Stimulated activated naive CD8-positive, alpha-beta T cell treated with anti-CD3 and anti-CD28 coated beads, Interleukin-15, amount 100 ng/mL, for 72 hours (primary cell): ENCODE results near the gene FILIP1L.

ENCODE experiments used
- ATAC-seq: fragments of 150-1000 bp; cut with Tn5 transposase; 2 replicates; pipeline ENCODE4 v1.10.0; 2021; ENCODE audit warnings: mild to moderate bottlenecking, moderate library complexity
- DNase-seq, 2 donors: peaks; one replicate each; pipeline ENCODE4 v3.0.0; 2021 to 2022
- H3K27ac Mint-ChIP-seq, 2 donors: one replicate each; pipeline ENCODE4 v1.8.0; 2022; ENCODE audit warnings: mild to moderate bottlenecking in 2 of 2, mixed read lengths in 2 of 2, moderate library complexity in 2 of 2
- H3K27me3 Mint-ChIP-seq: one replicate; pipeline ENCODE4 v1.8.0; 2022; ENCODE audit warnings: mixed read lengths
- H3K4me1 Mint-ChIP-seq: one replicate; pipeline ENCODE4 v1.8.0; 2022; ENCODE audit warnings: mild to moderate bottlenecking, mixed read lengths
- H3K4me3 Mint-ChIP-seq, 2 donors: one replicate each; pipeline ENCODE4 v1.8.0; 2022; ENCODE audit warnings: mild to moderate bottlenecking in 2 of 2, mixed read lengths in 2 of 2, moderate library complexity in 1 of 2
- H3K9me3 Mint-ChIP-seq, 2 donors: one replicate each; pipeline ENCODE4 v1.8.0; 2022; ENCODE audit warnings: mixed read lengths in 2 of 2

FILIP1L gene

DNA sequence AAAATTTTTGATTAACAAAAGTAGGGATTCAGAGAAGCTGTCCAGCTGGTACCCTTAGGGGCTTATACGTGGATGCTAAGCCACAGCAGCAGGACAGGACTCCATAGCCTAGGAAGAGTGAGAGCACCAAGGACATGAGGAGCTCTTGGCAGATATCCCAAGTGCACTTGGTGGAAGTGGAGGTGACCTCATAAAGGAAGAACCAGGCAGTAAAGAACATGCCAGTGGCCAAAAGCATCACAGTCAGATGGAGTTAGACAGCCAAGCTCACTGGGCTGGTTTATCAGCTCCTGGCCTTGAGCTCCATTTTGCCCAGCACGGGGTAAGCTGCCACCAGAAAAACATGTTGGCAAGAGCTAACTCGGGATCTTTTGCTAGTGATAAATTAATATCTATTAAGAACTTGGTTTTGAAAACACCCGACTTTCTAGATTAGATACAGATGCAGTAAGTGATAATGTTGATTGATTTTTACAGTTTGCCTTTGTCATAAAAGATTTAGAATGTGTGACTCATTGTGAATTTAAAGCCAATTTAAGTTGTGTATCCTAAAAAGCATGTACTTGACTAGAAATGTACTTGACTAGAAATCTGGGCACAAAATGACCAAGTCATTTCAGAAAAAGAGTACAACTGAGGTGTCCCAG lies 188.6 kb downstream of the FILIP1L start:
- no peaks in the 10 kb centered on the region for H3K27me3 Mint-ChIP-seq
- H3K4me3 Mint-ChIP-seq: no peak overlapping the region
- DNase-seq (no peak), ATAC-seq (no peak)
- peaks cover 2% of the 10 kb centered on the region for H3K4me1 Mint-ChIP-seq
- peaks cover 0 to 8% of the 10 kb centered on the region in 2 donors for H3K9me3 Mint-ChIP-seq
- no peak overlapping the region for H3K27ac Mint-ChIP-seq

GRCh38 chr3:99923873-99924272 lies 190.4 kb downstream of the FILIP1L start:
- Mint-ChIP-seq H3K27ac (no peak overlapping the region), H3K4me1 (no peaks in the 10 kb centered on the region), H3K9me3 (peaks cover 0 to 8% of the 10 kb centered on the region in 2 donors), H3K4me3 (no peak overlapping the region), H3K27me3 (no peaks in the 10 kb centered on the region)
- ATAC-seq (no peak), DNase-seq (no peak)

DNA sequence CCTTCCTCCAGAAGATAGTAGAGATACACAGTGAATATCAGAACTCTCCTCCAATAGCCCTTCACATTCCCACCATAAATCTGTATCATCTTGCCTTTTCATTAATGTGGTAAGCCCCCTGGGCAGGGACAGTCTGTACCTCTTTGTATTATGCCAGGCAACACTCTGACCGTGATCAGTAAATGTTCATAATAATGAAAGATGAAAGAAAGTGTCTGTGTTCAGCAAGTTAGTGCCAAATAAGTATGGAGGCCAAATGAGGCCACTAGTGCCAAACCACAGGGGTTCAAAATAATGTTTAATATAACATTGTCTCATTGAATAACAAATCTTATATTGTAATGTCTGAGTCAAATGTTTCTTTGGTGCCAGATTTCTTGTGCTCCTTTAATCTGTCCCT lies 192.3 kb downstream of the FILIP1L start:
- H3K27ac Mint-ChIP-seq: no peak overlapping the region

DNA sequence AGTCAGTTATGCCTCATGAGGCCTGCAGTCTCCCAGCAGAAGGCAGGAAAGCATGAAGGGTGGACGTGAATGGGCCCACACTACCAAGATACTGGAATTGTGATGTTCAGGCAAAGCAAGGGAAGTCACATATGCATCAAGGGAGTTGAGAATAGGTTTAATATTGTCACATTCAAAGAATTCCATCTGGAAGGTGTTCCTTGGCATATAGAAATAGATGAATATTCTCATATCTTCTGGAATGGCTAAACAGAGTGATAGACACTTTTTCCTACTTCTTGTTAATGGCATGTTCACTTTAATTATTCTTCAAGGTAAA lies 193.0 kb downstream of the FILIP1L start:
- Mint-ChIP-seq H3K9me3 (peaks cover 0 to 8% of the 10 kb centered on the region in 2 donors), H3K4me3 (no peak overlapping the region), H3K27ac (no peak overlapping the region), H3K27me3 (no peaks in the 10 kb centered on the region), H3K4me1 (no peaks in the 10 kb centered on the region)
- ATAC-seq (no peak), DNase-seq (no peak)

More for the DNA sequence above, 192.3 kb downstream of the FILIP1L start:
- Mint-ChIP-seq H3K4me1 (no peaks in the 10 kb centered on the region), H3K9me3 (peaks cover 0 to 8% of the 10 kb centered on the region in 2 donors), H3K4me3 (no peak overlapping the region), H3K27me3 (no peaks in the 10 kb centered on the region)
- ATAC-seq (no peak), DNase-seq (no peak)

DNA sequence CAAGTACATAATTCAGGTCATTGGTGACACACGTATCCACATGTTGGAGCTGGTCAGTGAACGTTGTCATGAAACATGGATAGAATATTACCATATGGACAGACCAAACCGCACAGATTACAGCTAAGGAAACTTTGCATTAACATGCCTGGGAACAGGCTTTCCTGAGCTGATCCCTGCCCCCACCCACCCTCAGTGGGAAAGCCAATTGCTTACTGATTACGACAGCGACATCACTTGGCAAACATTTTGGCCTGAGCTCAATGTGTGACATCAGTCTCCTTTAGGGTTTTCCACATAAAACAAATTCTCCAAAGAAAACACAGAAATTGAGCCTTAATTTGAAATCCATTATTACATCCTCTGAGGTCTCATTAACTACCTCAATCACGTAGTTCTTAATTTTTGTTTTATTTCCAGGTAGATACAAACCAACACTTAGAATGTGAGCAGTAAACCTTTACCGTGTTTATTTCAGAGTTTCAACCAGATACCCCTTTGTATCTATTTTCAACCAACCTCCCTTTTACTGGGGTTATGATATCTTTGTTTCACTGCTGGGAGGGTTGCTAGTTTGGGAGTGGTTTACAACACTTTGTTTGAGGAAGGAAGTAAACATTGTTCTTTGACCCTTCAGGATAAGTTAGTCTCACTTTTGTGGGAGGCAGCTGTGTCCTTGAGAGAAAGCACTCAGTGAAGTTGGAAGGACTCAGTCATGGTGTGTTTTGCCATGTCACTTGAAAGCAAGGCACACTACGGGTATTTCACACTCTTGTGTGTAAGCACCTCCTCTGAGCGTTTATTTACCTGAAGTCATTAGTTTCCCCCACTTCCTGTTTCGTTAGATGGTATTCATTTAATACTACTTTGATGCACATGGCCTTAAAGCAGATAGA lies 193.6 kb downstream of the FILIP1L start:
- H3K4me1 Mint-ChIP-seq: no peaks in the 10 kb centered on the region
- no peaks in the 10 kb centered on the region for H3K27me3 Mint-ChIP-seq
- peaks cover 0 to 8% of the 10 kb centered on the region in 2 donors for H3K9me3 Mint-ChIP-seq
- ATAC-seq (no peak), DNase-seq (no peak)
- H3K27ac Mint-ChIP-seq: no peak overlapping the region
- H3K4me3 Mint-ChIP-seq: no peak overlapping the region

GRCh38 chr3:99919694-99920093 lies 194.6 kb downstream of the FILIP1L start:
- H3K27me3 Mint-ChIP-seq: no peaks in the 10 kb centered on the region

DNA sequence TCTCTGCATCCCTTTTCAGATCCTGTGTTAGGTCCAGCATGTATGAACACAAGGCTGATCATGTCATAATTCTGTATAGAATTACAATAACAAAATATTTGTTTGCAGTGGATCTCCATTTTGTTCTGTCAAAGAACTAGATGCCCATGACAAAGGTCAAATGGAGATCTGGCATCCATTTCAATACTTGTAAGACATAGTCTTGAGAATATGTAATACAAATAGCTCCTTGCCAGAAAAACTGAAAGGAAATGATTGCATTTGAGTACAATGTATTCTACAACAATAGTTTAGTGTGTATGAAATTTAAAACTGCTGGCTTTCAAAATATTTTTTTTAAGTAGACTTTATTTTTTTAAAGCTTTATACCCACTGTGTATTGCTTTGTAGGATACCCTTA lies 195.6 kb downstream of the FILIP1L start:
- DNase-seq (no peak), ATAC-seq (no peak)
- Mint-ChIP-seq H3K4me1 (no peaks in the 10 kb centered on the region), H3K4me3 (no peak overlapping the region), H3K27me3 (no peaks in the 10 kb centered on the region), H3K27ac (no peak overlapping the region), H3K9me3 (peaks cover 0 to 6% of the 10 kb centered on the region in 2 donors)

More at GRCh38 chr3:99919694-99920093, 194.6 kb downstream of the FILIP1L start:
- Mint-ChIP-seq H3K4me3 (no peak overlapping the region), H3K9me3 (peaks cover 0 to 8% of the 10 kb centered on the region in 2 donors), H3K27ac (no peak overlapping the region), H3K4me1 (no peaks in the 10 kb centered on the region)
- ATAC-seq (no peak), DNase-seq (no peak)

GRCh38 chr3:99915906-99916432 lies 198.3 kb downstream of the FILIP1L start:
- no peak for DNase-seq
- H3K9me3 Mint-ChIP-seq: no peaks in the 10 kb centered on the region
- ATAC-seq: no peak
- no peaks in the 10 kb centered on the region for H3K27me3 Mint-ChIP-seq
- no peak overlapping the region for H3K27ac Mint-ChIP-seq
- H3K4me1 Mint-ChIP-seq: no peaks in the 10 kb centered on the region
- no peak overlapping the region for H3K4me3 Mint-ChIP-seq

GRCh38 chr3:99911433-99911832 lies 202.9 kb downstream of the FILIP1L start:
- Mint-ChIP-seq H3K9me3 (no peaks in the 10 kb centered on the region), H3K27me3 (no peaks in the 10 kb centered on the region), H3K4me1 (no peaks in the 10 kb centered on the region), H3K27ac (peak overlapping the region in 1 of 2 donors; percentile 39), H3K4me3 (no peak overlapping the region)
- no peak for ATAC-seq
- no peak for DNase-seq

DNA sequence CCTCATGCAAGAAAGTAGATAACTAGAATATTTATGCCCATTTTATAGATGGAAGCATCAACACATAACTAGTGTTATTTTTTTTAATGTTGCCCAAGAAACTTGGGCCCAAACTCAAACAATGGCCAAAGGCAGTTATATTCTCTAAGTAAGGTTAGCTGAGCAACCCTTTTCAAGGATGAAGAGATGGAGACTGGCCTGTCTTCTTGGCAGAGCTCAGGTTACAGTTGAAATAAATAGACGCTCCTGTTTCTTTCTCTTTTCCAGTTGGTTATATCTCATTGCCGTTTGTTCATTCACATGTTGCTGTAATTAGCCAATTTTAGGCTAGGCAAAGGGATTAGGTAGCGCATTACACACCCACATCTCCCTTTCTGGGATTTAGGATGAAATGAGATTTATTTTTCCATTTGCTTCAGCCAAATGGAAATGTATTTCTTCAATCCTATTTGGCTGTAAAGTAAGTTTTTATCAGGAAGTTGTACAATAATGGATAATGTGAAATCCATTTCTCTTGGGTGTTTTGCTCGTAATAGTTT lies 203.5 kb downstream of the FILIP1L start:
- ATAC-seq: no peak

GRCh38 chr3:99909714-99910495 lies 204.4 kb downstream of the FILIP1L start:
- ATAC-seq (no peak), DNase-seq (no peak)
- H3K4me1 Mint-ChIP-seq: peaks cover 2% of the 10 kb centered on the region
- H3K9me3 Mint-ChIP-seq: no peaks in the 10 kb centered on the region
- no peak overlapping the region for H3K27ac Mint-ChIP-seq
- H3K4me3 Mint-ChIP-seq: no peak overlapping the region
- H3K27me3 Mint-ChIP-seq: no peaks in the 10 kb centered on the region

More for the DNA sequence above, 203.5 kb downstream of the FILIP1L start:
- no peaks in the 10 kb centered on the region for H3K27me3 Mint-ChIP-seq
- H3K9me3 Mint-ChIP-seq: no peaks in the 10 kb centered on the region
- no peak for DNase-seq
- H3K4me3 Mint-ChIP-seq: no peak overlapping the region
- no peaks in the 10 kb centered on the region for H3K4me1 Mint-ChIP-seq
- H3K27ac Mint-ChIP-seq: no peak overlapping the region

DNA sequence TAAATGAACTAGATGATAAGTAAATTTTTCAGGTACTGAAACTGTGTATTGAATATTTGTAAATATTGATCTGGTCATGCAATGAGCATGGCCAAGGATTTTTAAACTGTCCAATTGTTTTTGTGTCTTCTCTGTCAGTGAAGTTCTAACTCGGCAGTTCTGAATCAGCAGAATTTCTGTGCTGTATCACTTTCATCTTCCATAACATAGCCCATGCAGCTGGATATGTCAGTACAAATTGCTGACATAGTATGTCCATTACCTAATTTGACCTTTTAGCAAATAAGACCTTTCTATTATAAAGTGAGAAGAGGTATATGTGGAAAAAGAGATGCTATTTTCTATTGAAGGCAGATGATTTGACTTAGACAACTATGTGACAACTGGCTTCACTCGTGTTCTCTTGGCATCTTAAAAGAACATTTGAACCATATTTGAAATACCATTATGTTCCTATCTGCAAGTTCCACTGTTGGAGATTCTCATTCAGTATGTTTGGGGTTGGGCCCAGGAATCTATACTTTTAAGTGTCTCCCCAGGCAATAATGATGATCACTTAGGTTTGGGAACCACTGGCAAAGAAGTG lies 206.2 kb downstream of the FILIP1L start:
- Mint-ChIP-seq H3K4me3 (no peak overlapping the region), H3K9me3 (no peaks in the 10 kb centered on the region), H3K4me1 (peaks cover 7% of the 10 kb centered on the region), H3K27ac (no peak overlapping the region), H3K27me3 (no peaks in the 10 kb centered on the region)
- DNase-seq (no peak), ATAC-seq (no peak)

GRCh38 chr3:99903869-99904268 lies 210.4 kb downstream of the FILIP1L start:
- H3K4me3 Mint-ChIP-seq: no peak overlapping the region
- H3K4me1 Mint-ChIP-seq: peaks cover 7% of the 10 kb centered on the region
- H3K27me3 Mint-ChIP-seq: no peaks in the 10 kb centered on the region
- ATAC-seq: no peak
- no peak for DNase-seq
- H3K9me3 Mint-ChIP-seq: no peaks in the 10 kb centered on the region
- H3K27ac Mint-ChIP-seq: no peak overlapping the region

GRCh38 chr3:99902091-99902490 lies 212.2 kb downstream of the FILIP1L start:
- Mint-ChIP-seq H3K4me3 (no peak overlapping the region), H3K9me3 (no peaks in the 10 kb centered on the region), H3K4me1 (peaks cover 7% of the 10 kb centered on the region), H3K27ac (no peak overlapping the region), H3K27me3 (no peaks in the 10 kb centered on the region)
- no peak for ATAC-seq
- DNase-seq: no peak
